Right lobe of liver (tissue), 6 donors: ENCODE measurements around the gene TPD52L2. TPM values are rescaled to one million over a fixed set of nuclear protein-coding genes. Genes with fewer than 3 reads are reported as not detected.
A peak's percentile ranks its signal among the peaks of the same experiment; 100 is the strongest.

Source experiments
- ATAC-seq, 4 donors: fragments of 200-7000 bp; cut with Tn5 transposase; one replicate each; pipeline ENCODE4 v1.9.1; 2020; ENCODE audit warnings: mild to moderate bottlenecking in 4 of 4, moderate library complexity in 4 of 4
- DNase-seq, 3 donors: peaks; one replicate each; pipeline ENCODE4 v3.0.0-alpha.2; 2020
- H3K27ac ChIP-seq, 3 donors: fragments of 200-600 bp; one replicate each; pipeline ENCODE4 v1.8.0; 2022
- H3K27me3 ChIP-seq, 2 donors: fragments of 200-600 bp; one replicate each; pipeline ENCODE4 v1.8.0; 2022
- H3K36me3 ChIP-seq, 4 donors: fragments of 200-600 bp; sonication (generic) in 1 of 4; one replicate each; pipeline versions ENCODE4 v1.5.1 to v1.8.0; 2017 to 2022; ENCODE audit warnings: control low read depth in 1 of 4
- H3K4me1 ChIP-seq, 4 donors: fragments of 200-600 bp; sonication (generic) in 1 of 4; one replicate each; pipeline versions ENCODE4 v1.5.1 to v1.8.0; 2017 to 2022; ENCODE audit warnings: control low read depth in 1 of 4
- H3K4me3 ChIP-seq, 3 donors: fragments of 200-600 bp; one replicate each; pipeline ENCODE4 v1.8.0; 2022
- H3K9me3 ChIP-seq, 4 donors: fragments of 200-600 bp; sonication (generic) in 1 of 4; one replicate each; pipeline versions ENCODE4 v1.5.1 to v1.8.0; 2017 to 2022; ENCODE audit warnings: control low read depth in 1 of 4
- CTCF ChIP-seq, 4 donors: fragments of 200-600 bp in 3 of 4; fragments of 450-650 bp in 1 of 4; IDR thresholded peaks; one replicate each; pipeline versions ENCODE4 v1.5.1 to v1.8.0; 2016 to 2022; ENCODE audit warnings: antibody characterized with exemption in 4 of 4, mild to moderate bottlenecking in 2 of 4
- POLR2A ChIP-seq: fragments of 450-650 bp; IDR thresholded peaks from one replicate; pipeline ENCODE4 v1.6.1; 2017; ENCODE audit warnings: antibody characterized with exemption, mild to moderate bottlenecking
- WGBS: methylation state at CpG from one replicate; pipeline ENCODE4 v1.1.6; 2018; ENCODE audit warnings: low coverage, low lambda C conversion rate; ENCODE audit not compliant: insufficient coverage; ENCODE audit errors: missing lambda C conversion rate; 5-methylcytosine and 5-hydroxymethylcytosine counted together
- intact Hi-C, 2 donors: fragments of 100-400 bp; cut with DNase I; formaldehyde crosslinking; loops; one replicate each; pipeline versions ENCODE4 v1.11.2 to v1.14.1; 2022
- total RNA-seq, 6 experiments: library from RNA; depleted of rRNA in 2 of 6; stranded (reverse); fragments of >200 nt in 2 of 6; fragmentation: NEBNext Ultra II Directional in 3 of 6; extraction: Animal tissue kit (Norgen Biotek cat#: 25700) in 3 of 6; gene quantifications; one replicate each; pipeline versions ENCODE4 v1.1.0 to v1.2.4, GENCODE V29; 2016 to 2023
- donor health status: DM: no; HTN: yes; CAD: no.
- donor health status: DM: no; HTN: no; CAD: no.
- donor health status: DM: no; HTN: no; CAD: no.
- donor health status: DM: no; HTN: yes; CAD: no.
- donor health status: DM: no; HTN: yes; CAD: no.

Gene TPD52L2
- total RNA-seq, 6 experiments from 2014 or later, result 20.1 to 46.8 (median 30.5) TPM

- no peaks in the 10 kb centered on the region for H3K27me3 ChIP-seq
- no peaks in the 10 kb centered on the region for H3K36me3 ChIP-seq
- peak overlapping the region in 2 of 3 donors; percentile 40 to 57 for H3K27ac ChIP-seq
- H3K4me3 ChIP-seq, result peak overlapping the region; percentile 28 to 46 (median 44)
- 8% methylated on average over 32 of the region's 99 CpGs for WGBS
- TF ChIP-seq CTCF (IDR thresholded peaks at IDR 0.05) (no peak), POLR2A (no peak)
- H3K9me3 ChIP-seq, result no peaks in the 10 kb centered on the region
- DNase-seq (no peak), ATAC-seq (no peak)
- intact Hi-C loops, result no loop called here
- no peaks in the 10 kb centered on the region for H3K4me1 ChIP-seq
Measured at GRCh38 chr20:63829945-63830835, 34.9 kb upstream of the TPD52L2 start.

- intact Hi-C loops, result no loop called here
- no CpG with 5 or more reads among the region's 147 CpGs for WGBS
- no peaks in the 10 kb centered on the region for H3K4me1 ChIP-seq
- ATAC-seq (peak; percentile 46 to 75 (median 62)), DNase-seq (peak in 2 of 3 donors; percentile 72 to 76)
- H3K36me3 ChIP-seq, result no peaks in the 10 kb centered on the region
- peak within 1 kb of the TSS; percentile 35 to 56 (median 44) for H3K4me3 ChIP-seq
- TF ChIP-seq POLR2A, result no peak
- no peak for TF ChIP-seq CTCF (IDR thresholded peaks at IDR 0.05)
- peak within 1 kb of the TSS in 2 of 3 donors; percentile 49 to 57 for H3K27ac ChIP-seq
- no peaks in the 10 kb centered on the region for H3K27me3 ChIP-seq
- no peaks in the 10 kb centered on the region for H3K9me3 ChIP-seq
Measured at GRCh38 chr20:63830841-63831588, 34.1 kb upstream of the TPD52L2 start, which contains the start of gene ZBTB46. TSS of gene ZBTB46 (minus strand) at chr20:63831264. CDS start at chr20:63790757, 40,507 bp downstream.

GRCh38 chr20:63831646-63831992, 33.5 kb upstream of the TPD52L2 start:
- WGBS, result no CpG with 5 or more reads among the region's 55 CpGs
- Histone ChIP-seq H3K27ac (peak overlapping the region in 2 of 3 donors; percentile 49 to 57), H3K4me3 (peak overlapping the region; percentile 35 to 56 (median 35)), H3K27me3 (no peaks in the 10 kb centered on the region), H3K9me3 (no peaks in the 10 kb centered on the region), H3K36me3 (no peaks in the 10 kb centered on the region), H3K4me1 (no peaks in the 10 kb centered on the region)
- TF ChIP-seq CTCF (IDR thresholded peaks at IDR 0.05), result no peak
- no peak for TF ChIP-seq POLR2A
- DNase-seq, result no peak
- ATAC-seq, result peak in 2 of 4 donors; percentile 1 to 4
- intact Hi-C loops, result no loop called here

GRCh38 chr20:63831993-63832686, 32.9 kb upstream of the TPD52L2 start:
- H3K36me3 ChIP-seq, result no peaks in the 10 kb centered on the region
- H3K27ac ChIP-seq, result peak overlapping the region in 2 of 3 donors; percentile 49 to 57
- H3K9me3 ChIP-seq, result no peaks in the 10 kb centered on the region
- no peak for TF ChIP-seq CTCF (IDR thresholded peaks at IDR 0.05)
- peak; percentile 43 for TF ChIP-seq POLR2A
- intact Hi-C loops, result no loop called here
- peak overlapping the region; percentile 35 to 56 (median 35) for H3K4me3 ChIP-seq
- ATAC-seq (peak; percentile 59 to 73 (median 61)), DNase-seq (peak in 2 of 3 donors; percentile 63 to 70)
- 3% methylated on average over 13 of the region's 76 CpGs for WGBS
- H3K27me3 ChIP-seq, result no peaks in the 10 kb centered on the region
- no peaks in the 10 kb centered on the region for H3K4me1 ChIP-seq
